Activated B cell treated with CpG ODN at 0.5 μM for 24 hours (primary cell): ENCODE measurements around the gene GNL2. TPM values are rescaled to one million over a fixed set of nuclear protein-coding genes. Genes with fewer than 3 reads are reported as not detected.

Experiments used
- ATAC-seq: fragments of 200-7000 bp; cut with Tn5 transposase; one replicate; pipeline ENCODE4 v1.10.0; 2021; ENCODE audit warnings: low read depth, mild to moderate bottlenecking, moderate library complexity
- CTCF ChIA-PET: fragments of 350-600 bp; sonication (Branson Sonifier 250); formaldehyde crosslinking; loops from one replicate; lab custom pipeline; 2021; ENCODE audit warnings: antibody characterized with exemption; lab: Charles Lee
- POLR2A ChIA-PET: fragments of 350-600 bp; sonication (Branson Sonifier 250); formaldehyde crosslinking; loops from one replicate; lab custom pipeline; 2021; ENCODE audit warnings: antibody characterized with exemption; lab: Charles Lee
- DNase-seq: peaks from one replicate; pipeline ENCODE4 v3.0.0; 2022
- H3K27ac Mint-ChIP-seq: one replicate; pipeline ENCODE4 v1.8.0; 2020; ENCODE audit warnings: mixed read lengths
- H3K27me3 Mint-ChIP-seq: one replicate; pipeline ENCODE4 v1.8.0; 2021; ENCODE audit warnings: mixed read lengths
- H3K36me3 Mint-ChIP-seq: one replicate; pipeline ENCODE4 v1.8.0; 2021; ENCODE audit warnings: low read depth, mixed read lengths
- H3K4me1 Mint-ChIP-seq: one replicate; pipeline ENCODE4 v1.8.0; 2021; ENCODE audit warnings: mixed read lengths
- H3K4me3 Mint-ChIP-seq: one replicate; pipeline ENCODE4 v1.8.0; 2020; ENCODE audit warnings: mild to moderate bottlenecking, mixed read lengths
- H3K9me3 Mint-ChIP-seq: one replicate; pipeline ENCODE4 v1.8.0; 2020; ENCODE audit warnings: mixed read lengths
- CTCF ChIP-seq: fragments of 200-600 bp; IDR thresholded peaks from one replicate; pipeline ENCODE4 v1.8.0; 2022; ENCODE audit warnings: antibody characterized with exemption, mild to moderate bottlenecking
- intact Hi-C: fragments of 100-400 bp; cut with micrococcal nuclease; formaldehyde crosslinking; loops from one replicate; pipeline ENCODE4 v1.15.1; 2024
- total RNA-seq: library from RNA; stranded (reverse); gene quantifications from 2 replicates; pipeline ENCODE4 v1.2.3, GENCODE V29; 2022

GNL2 gene
- 68.0 and 71.4 TPM in 2 replicates for total RNA-seq

GRCh38 chr1:37595440-37596181 lies at the start of gene GNL2:
Gene GNL2 (minus strand): TSS chr1:37595937. CDS start chr1:37595822, 115 bp downstream.
- no peak for TF ChIP-seq CTCF
- Mint-ChIP-seq H3K4me3 (peak within 1 kb of the TSS; percentile 99), H3K27ac (peak within 1 kb of the TSS; percentile 96), H3K4me1 (peaks cover 30% of the 10 kb centered on the region), H3K27me3 (peaks cover 3% of the 10 kb centered on the region), H3K9me3 (no peaks in the 10 kb centered on the region), H3K36me3 (peaks cover 34% of the 10 kb centered on the region)
- ChIA-PET CTCF (interaction anchor here (1.0 to 1.8 kb wide), 2 partner anchors 87 to 161 kb away, joined by 3 to 11 read pairs; no protein-coding TSS in a partner anchor), POLR2A (interaction anchor here (1.0 to 2.6 kb wide), 6 partner anchors 81 to 264 kb away, joined by 3 to 13 read pairs (median 6); partner anchors contain the start of genes MEAF6 and MTF1)
- intact Hi-C loops, result loop anchor here (1.0 to 10.0 kb wide), 9 partner anchors 41 to 1133 kb away; partner anchors contain the start of genes C1orf122, CDCA8, MEAF6 and MRPS15
- peak; percentile 98 for DNase-seq
- ATAC-seq, result peak; percentile 98

DNA sequence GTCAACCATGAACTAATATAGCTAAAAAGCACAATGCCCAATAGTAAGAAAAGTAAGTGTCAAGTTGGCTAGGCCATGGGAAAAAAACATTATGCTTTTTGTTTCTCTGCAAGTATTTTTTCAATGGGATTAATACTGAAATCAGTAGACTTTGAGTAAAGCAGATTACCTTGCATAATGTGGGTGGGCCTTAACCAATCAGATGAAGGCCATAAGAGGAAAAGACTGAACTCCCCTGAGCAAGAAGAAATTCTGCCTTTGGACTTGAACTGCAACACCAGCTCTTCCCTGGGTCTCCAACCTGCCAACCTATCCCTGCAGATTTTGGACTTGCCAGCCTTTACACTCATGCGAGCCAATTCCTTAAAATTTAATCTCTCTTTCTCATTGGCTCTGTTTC lies 45.3 kb upstream of the GNL2 start:
- peaks cover 17% of the 10 kb centered on the region for H3K27me3 Mint-ChIP-seq
- no peak overlapping the region for H3K4me3 Mint-ChIP-seq
- intact Hi-C loops, result no loop called here
- no peak for ATAC-seq
- no peaks in the 10 kb centered on the region for H3K36me3 Mint-ChIP-seq
- POLR2A ChIA-PET, result no interaction called here
- CTCF ChIA-PET, result no interaction called here
- no peaks in the 10 kb centered on the region for H3K9me3 Mint-ChIP-seq
- DNase-seq, result no peak
- no peak overlapping the region for H3K27ac Mint-ChIP-seq
- no peaks in the 10 kb centered on the region for H3K4me1 Mint-ChIP-seq
- no peak for TF ChIP-seq CTCF

GRCh38 chr1:37636435-37636834 lies 40.7 kb upstream of the GNL2 start:
- H3K9me3 Mint-ChIP-seq, result no peaks in the 10 kb centered on the region
- TF ChIP-seq CTCF, result no peak
- intact Hi-C loops, result no loop called here
- H3K27ac Mint-ChIP-seq, result no peak overlapping the region
- ATAC-seq, result no peak
- CTCF ChIA-PET, result no interaction called here
- peaks cover 48% of the 10 kb centered on the region for H3K27me3 Mint-ChIP-seq
- POLR2A ChIA-PET, result no interaction called here
- H3K4me1 Mint-ChIP-seq, result peaks cover 16% of the 10 kb centered on the region
- no peaks in the 10 kb centered on the region for H3K36me3 Mint-ChIP-seq
- no peak overlapping the region for H3K4me3 Mint-ChIP-seq
- DNase-seq, result no peak

DNA sequence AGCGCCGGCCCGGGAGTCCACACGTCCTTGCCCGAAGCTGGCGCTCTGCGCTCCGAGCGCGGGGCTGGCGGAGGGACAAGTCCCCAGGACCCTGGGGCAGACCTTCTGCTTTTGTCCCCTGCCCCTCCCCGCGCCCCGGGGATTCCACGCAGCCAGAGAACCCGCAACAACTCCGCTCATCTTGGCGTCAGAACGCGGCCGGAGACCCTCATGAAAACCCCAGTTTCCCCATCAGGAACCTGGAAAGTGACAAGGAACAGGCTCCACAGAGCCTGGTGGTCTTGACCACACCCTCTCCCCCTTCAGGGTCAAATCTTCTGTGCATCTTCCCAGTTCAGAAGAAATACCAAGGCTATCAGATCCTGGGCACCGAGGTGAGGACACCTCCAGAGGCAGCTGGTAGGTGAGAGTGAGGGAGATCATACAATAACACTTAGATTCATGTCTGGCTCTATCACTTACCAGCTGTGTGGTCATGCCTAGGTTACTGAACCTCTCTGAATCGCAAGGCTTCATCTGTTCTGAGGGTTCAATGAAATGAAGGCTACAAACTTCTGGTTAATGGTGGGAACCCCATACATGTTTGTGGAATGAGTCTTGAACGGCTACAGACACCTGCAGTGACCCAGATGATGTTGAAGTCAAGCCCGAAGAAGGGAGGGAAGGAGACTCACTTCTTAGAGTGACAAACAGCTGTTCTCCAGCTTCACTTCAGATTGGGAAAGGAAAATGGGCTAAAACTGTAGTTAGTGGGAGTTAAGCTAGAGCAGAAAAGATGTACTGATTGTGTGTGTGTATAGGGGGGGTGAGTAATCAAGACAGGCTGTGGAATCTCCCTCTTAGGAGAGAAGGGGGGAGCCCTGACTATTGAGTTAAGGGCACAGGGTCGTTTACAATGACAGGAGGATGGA lies 39.5 kb upstream of the GNL2 start:
- DNase-seq (no peak), ATAC-seq (no peak)
- peaks cover 60% of the 10 kb centered on the region for H3K27me3 Mint-ChIP-seq
- no peak overlapping the region for H3K4me3 Mint-ChIP-seq
- ChIA-PET CTCF (no interaction called here), POLR2A (no interaction called here)
- intact Hi-C loops, result no loop called here
- H3K4me1 Mint-ChIP-seq, result peaks cover 16% of the 10 kb centered on the region
- TF ChIP-seq CTCF, result no peak
- no peaks in the 10 kb centered on the region for H3K36me3 Mint-ChIP-seq
- no peak overlapping the region for H3K27ac Mint-ChIP-seq
- no peaks in the 10 kb centered on the region for H3K9me3 Mint-ChIP-seq
